Right lobe of liver (tissue), 6 donors: ENCODE results near the gene SYNGAP1. TPM values are rescaled to one million over a fixed set of nuclear protein-coding genes. Genes with fewer than 3 reads are reported as not detected.

Source experiments
- ATAC-seq, 4 donors: fragments of 200-7000 bp; cut with Tn5 transposase; one replicate each; pipeline ENCODE4 v1.9.1; 2020; ENCODE audit warnings: mild to moderate bottlenecking in 4 of 4, moderate library complexity in 4 of 4
- DNase-seq, 3 donors: peaks; one replicate each; pipeline ENCODE4 v3.0.0-alpha.2; 2020
- H3K27ac ChIP-seq, 3 donors: fragments of 200-600 bp; one replicate each; pipeline ENCODE4 v1.8.0; 2022
- H3K27me3 ChIP-seq, 2 donors: fragments of 200-600 bp; one replicate each; pipeline ENCODE4 v1.8.0; 2022
- H3K36me3 ChIP-seq, 4 donors: fragments of 200-600 bp; sonication (generic) in 1 of 4; one replicate each; pipeline versions ENCODE4 v1.5.1 to v1.8.0; 2017 to 2022; ENCODE audit warnings: control low read depth in 1 of 4
- H3K4me1 ChIP-seq, 4 donors: fragments of 200-600 bp; sonication (generic) in 1 of 4; one replicate each; pipeline versions ENCODE4 v1.5.1 to v1.8.0; 2017 to 2022; ENCODE audit warnings: control low read depth in 1 of 4
- H3K4me3 ChIP-seq, 3 donors: fragments of 200-600 bp; one replicate each; pipeline ENCODE4 v1.8.0; 2022
- H3K9me3 ChIP-seq, 4 donors: fragments of 200-600 bp; sonication (generic) in 1 of 4; one replicate each; pipeline versions ENCODE4 v1.5.1 to v1.8.0; 2017 to 2022; ENCODE audit warnings: control low read depth in 1 of 4
- CTCF ChIP-seq, 4 donors: fragments of 200-600 bp in 3 of 4; fragments of 450-650 bp in 1 of 4; IDR thresholded peaks; one replicate each; pipeline versions ENCODE4 v1.5.1 to v1.8.0; 2016 to 2022; ENCODE audit warnings: antibody characterized with exemption in 4 of 4, mild to moderate bottlenecking in 2 of 4
- POLR2A ChIP-seq: fragments of 450-650 bp; IDR thresholded peaks from one replicate; pipeline ENCODE4 v1.6.1; 2017; ENCODE audit warnings: antibody characterized with exemption, mild to moderate bottlenecking
- WGBS: methylation state at CpG from one replicate; pipeline ENCODE4 v1.1.6; 2018; ENCODE audit warnings: low coverage, low lambda C conversion rate; ENCODE audit not compliant: insufficient coverage; ENCODE audit errors: missing lambda C conversion rate; 5-methylcytosine and 5-hydroxymethylcytosine counted together
- intact Hi-C, 2 donors: fragments of 100-400 bp; cut with DNase I; formaldehyde crosslinking; loops; one replicate each; pipeline versions ENCODE4 v1.11.2 to v1.14.1; 2022
- total RNA-seq, 6 experiments: library from RNA; depleted of rRNA in 2 of 6; stranded (reverse); fragments of >200 nt in 2 of 6; fragmentation: NEBNext Ultra II Directional in 3 of 6; extraction: Animal tissue kit (Norgen Biotek cat#: 25700) in 3 of 6; gene quantifications; one replicate each; pipeline versions ENCODE4 v1.1.0 to v1.2.4, GENCODE V29; 2016 to 2023
- donor health status: DM: no; HTN: yes; CAD: no.
- donor health status: DM: no; HTN: no; CAD: no.
- donor health status: DM: no; HTN: no; CAD: no.
- donor health status: DM: no; HTN: yes; CAD: no.
- donor health status: DM: no; HTN: yes; CAD: no.

The SYNGAP1 gene
- total RNA-seq, 6 experiments from 2014 or later: 1.8 to 4.1 (median 2.8) TPM

- no peaks in the 10 kb centered on the region for H3K36me3 ChIP-seq
- no peaks in the 10 kb centered on the region for H3K4me1 ChIP-seq
- no CpG with 5 or more reads among the region's 17 CpGs for WGBS
- H3K9me3 ChIP-seq: no peaks in the 10 kb centered on the region
- ATAC-seq (no peak), DNase-seq (no peak)
- intact Hi-C loops: no loop called here
- no peak overlapping the region for H3K27ac ChIP-seq
- no peak for TF ChIP-seq POLR2A
- TF ChIP-seq CTCF (IDR thresholded peaks at IDR 0.05): no peak
- H3K27me3 ChIP-seq: no peaks in the 10 kb centered on the region
- H3K4me3 ChIP-seq: no peak overlapping the region
Measured at GRCh38 chr6:33443025-33443424, 23.2 kb downstream of the SYNGAP1 start.

DNA sequence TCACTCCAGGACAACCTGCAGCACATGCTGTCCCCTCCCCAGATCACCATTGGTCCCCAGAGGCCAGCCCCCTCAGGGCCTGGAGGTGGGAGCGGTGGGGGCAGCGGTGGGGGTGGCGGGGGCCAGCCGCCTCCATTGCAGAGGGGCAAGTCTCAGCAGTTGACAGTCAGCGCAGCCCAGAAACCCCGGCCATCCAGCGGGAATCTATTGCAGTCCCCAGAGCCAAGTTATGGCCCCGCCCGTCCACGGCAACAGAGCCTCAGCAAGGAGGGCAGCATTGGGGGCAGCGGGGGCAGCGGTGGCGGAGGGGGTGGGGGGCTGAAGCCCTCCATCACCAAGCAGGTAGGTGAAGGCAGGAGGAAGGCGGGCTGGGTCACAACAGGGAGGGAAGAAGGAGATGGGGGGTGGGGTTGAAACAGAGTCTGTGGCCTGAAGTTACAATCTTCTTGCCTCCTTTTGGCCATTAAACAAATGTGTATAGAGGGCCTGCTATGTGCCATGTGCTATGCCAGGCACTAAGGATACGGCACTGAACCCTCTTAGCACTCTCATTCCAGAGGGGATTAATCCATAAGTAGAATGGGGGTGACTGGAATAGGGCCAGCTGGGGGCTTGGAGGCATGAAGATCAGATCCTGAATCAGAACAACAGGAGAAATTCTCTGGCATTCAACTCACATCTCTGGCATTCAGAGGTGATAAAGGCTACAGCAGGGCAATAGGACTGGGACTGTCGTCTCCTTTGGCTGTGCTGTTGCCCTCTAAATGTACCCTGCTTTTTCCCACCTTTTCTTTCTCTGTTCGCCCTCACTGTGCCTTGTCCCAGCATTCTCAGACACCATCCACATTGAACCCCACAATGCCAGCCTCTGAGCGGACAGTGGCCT lies 24.0 kb downstream of the SYNGAP1 start:
- DNase-seq (no peak), ATAC-seq (no peak)
- Histone ChIP-seq H3K36me3 (no peaks in the 10 kb centered on the region), H3K27me3 (no peaks in the 10 kb centered on the region), H3K4me1 (no peaks in the 10 kb centered on the region), H3K9me3 (no peaks in the 10 kb centered on the region), H3K4me3 (no peak overlapping the region), H3K27ac (no peak overlapping the region)
- TF ChIP-seq CTCF (IDR thresholded peaks at IDR 0.05): no peak
- no peak for TF ChIP-seq POLR2A
- WGBS: 98% methylated on average over 10 of the region's 18 CpGs
- intact Hi-C loops: no loop called here

DNA sequence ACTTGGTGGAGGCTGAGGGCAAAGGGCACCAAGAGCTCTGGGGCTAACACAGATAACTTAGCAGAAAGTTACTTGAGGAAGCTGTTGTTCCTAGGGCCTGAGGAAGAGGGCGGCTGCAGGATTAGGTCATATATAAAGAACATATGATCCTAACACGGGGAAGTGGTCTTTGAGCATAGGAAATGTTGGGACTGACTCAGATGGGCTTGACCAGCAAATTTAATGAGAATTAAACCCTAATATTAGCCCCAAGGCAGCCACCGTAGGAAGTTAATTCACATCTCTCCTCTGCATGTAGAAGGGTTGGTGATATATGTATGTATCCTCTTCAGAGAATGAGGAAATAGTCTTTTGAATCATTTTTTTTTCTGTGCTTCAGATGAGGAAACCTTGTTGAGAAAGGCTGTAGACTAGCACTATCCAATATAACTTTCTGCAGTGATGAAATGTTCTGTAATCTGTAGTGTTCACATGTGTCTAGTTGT lies 25.3 kb downstream of the SYNGAP1 start:
- 60% methylated on average over 3 of the region's 3 CpGs for WGBS
- intact Hi-C loops: no loop called here
- Histone ChIP-seq H3K4me1 (no peaks in the 10 kb centered on the region), H3K27ac (no peak overlapping the region), H3K9me3 (no peaks in the 10 kb centered on the region), H3K27me3 (no peaks in the 10 kb centered on the region), H3K36me3 (no peaks in the 10 kb centered on the region), H3K4me3 (no peak overlapping the region)
- DNase-seq (no peak), ATAC-seq (peak in 1 of 4 donors; percentile 11)
- no peak for TF ChIP-seq POLR2A
- TF ChIP-seq CTCF (IDR thresholded peaks at IDR 0.05): no peak

- no peak for TF ChIP-seq CTCF (IDR thresholded peaks at IDR 0.05)
- no peak for TF ChIP-seq POLR2A
- Histone ChIP-seq H3K27ac (no peak overlapping the region), H3K36me3 (no peaks in the 10 kb centered on the region), H3K27me3 (no peaks in the 10 kb centered on the region), H3K4me1 (no peaks in the 10 kb centered on the region), H3K9me3 (no peaks in the 10 kb centered on the region), H3K4me3 (no peak overlapping the region)
- ATAC-seq (no peak), DNase-seq (no peak)
- intact Hi-C loops: no loop called here
- 90% methylated on average over 10 of the region's 10 CpGs for WGBS
Measured at GRCh38 chr6:33446356-33446755, 26.5 kb downstream of the SYNGAP1 start.
